Activated B cell treated with CpG ODN at 0.5 μM for 24 hours (primary cell): ENCODE measurements around the gene MYEOV. TPM values are rescaled to one million over a fixed set of nuclear protein-coding genes. Genes with fewer than 3 reads are reported as not detected.

Experiments used
- ATAC-seq: fragments of 200-7000 bp; cut with Tn5 transposase; one replicate; pipeline ENCODE4 v1.10.0; 2021; ENCODE audit warnings: low read depth, mild to moderate bottlenecking, moderate library complexity
- CTCF ChIA-PET: fragments of 350-600 bp; sonication (Branson Sonifier 250); formaldehyde crosslinking; loops from one replicate; lab custom pipeline; 2021; ENCODE audit warnings: antibody characterized with exemption; lab: Charles Lee
- POLR2A ChIA-PET: fragments of 350-600 bp; sonication (Branson Sonifier 250); formaldehyde crosslinking; loops from one replicate; lab custom pipeline; 2021; ENCODE audit warnings: antibody characterized with exemption; lab: Charles Lee
- DNase-seq: peaks from one replicate; pipeline ENCODE4 v3.0.0; 2022
- H3K27ac Mint-ChIP-seq: one replicate; pipeline ENCODE4 v1.8.0; 2020; ENCODE audit warnings: mixed read lengths
- H3K27me3 Mint-ChIP-seq: one replicate; pipeline ENCODE4 v1.8.0; 2021; ENCODE audit warnings: mixed read lengths
- H3K36me3 Mint-ChIP-seq: one replicate; pipeline ENCODE4 v1.8.0; 2021; ENCODE audit warnings: low read depth, mixed read lengths
- H3K4me1 Mint-ChIP-seq: one replicate; pipeline ENCODE4 v1.8.0; 2021; ENCODE audit warnings: mixed read lengths
- H3K4me3 Mint-ChIP-seq: one replicate; pipeline ENCODE4 v1.8.0; 2020; ENCODE audit warnings: mild to moderate bottlenecking, mixed read lengths
- H3K9me3 Mint-ChIP-seq: one replicate; pipeline ENCODE4 v1.8.0; 2020; ENCODE audit warnings: mixed read lengths
- intact Hi-C: fragments of 100-400 bp; cut with micrococcal nuclease; formaldehyde crosslinking; loops from one replicate; pipeline ENCODE4 v1.15.1; 2024
- total RNA-seq: library from RNA; stranded (reverse); gene quantifications from 2 replicates; pipeline ENCODE4 v1.2.3, GENCODE V29; 2022
- TF ChIP-seq, protein P1 (sequence below): fragments of 200-600 bp; IDR thresholded peaks from one replicate; pipeline ENCODE4 v1.8.0; 2022; ENCODE audit warnings: antibody characterized with exemption, mild to moderate bottlenecking

Gene MYEOV
- total RNA-seq, 1 donor from 2014 or later, result 0.62 TPM

DNA sequence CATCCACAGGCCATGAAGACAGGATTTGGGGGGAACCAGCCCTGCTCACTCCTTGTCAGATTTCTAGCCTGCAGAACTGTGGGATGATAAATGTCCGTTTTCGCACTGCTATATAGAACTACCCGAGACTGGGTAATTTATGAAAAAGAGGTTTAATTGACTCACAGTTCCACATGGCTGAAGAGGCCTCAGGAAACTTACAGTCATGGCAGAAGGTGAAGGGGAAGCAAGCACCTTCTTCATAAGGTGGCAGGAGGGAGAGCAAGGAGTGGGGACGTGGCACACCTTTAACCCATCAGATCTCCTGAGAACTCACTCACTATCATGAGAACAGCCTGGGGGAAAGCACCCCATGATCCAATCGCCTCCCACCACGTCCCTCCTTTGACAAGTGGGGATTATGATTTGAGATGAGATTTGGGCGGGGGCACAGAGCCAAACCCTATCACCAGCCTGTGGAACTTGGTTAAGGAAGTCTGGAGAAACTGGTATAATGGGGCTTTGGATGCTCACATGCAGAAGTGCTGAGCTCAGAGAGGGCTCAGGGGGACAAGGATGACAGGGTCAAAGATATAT lies 50.7 kb downstream of the MYEOV start:
- Mint-ChIP-seq H3K4me3 (no peak overlapping the region), H3K27me3 (no peaks in the 10 kb centered on the region), H3K4me1 (no peaks in the 10 kb centered on the region), H3K36me3 (peaks cover 1% of the 10 kb centered on the region), H3K9me3 (peaks cover 8% of the 10 kb centered on the region), H3K27ac (no peak overlapping the region)
- intact Hi-C loops, result no loop called here
- no peak for DNase-seq
- TF ChIP-seq, protein P1, sequence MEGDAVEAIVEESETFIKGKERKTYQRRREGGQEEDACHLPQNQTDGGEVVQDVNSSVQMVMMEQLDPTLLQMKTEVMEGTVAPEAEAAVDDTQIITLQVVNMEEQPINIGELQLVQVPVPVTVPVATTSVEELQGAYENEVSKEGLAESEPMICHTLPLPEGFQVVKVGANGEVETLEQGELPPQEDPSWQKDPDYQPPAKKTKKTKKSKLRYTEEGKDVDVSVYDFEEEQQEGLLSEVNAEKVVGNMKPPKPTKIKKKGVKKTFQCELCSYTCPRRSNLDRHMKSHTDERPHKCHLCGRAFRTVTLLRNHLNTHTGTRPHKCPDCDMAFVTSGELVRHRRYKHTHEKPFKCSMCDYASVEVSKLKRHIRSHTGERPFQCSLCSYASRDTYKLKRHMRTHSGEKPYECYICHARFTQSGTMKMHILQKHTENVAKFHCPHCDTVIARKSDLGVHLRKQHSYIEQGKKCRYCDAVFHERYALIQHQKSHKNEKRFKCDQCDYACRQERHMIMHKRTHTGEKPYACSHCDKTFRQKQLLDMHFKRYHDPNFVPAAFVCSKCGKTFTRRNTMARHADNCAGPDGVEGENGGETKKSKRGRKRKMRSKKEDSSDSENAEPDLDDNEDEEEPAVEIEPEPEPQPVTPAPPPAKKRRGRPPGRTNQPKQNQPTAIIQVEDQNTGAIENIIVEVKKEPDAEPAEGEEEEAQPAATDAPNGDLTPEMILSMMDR, result no peak
- CTCF ChIA-PET, result no interaction called here
- no peak for ATAC-seq
- POLR2A ChIA-PET, result no interaction called here

Other genes with a start within 250 kb of the MYEOV start
- 29.1 and 35.4 TPM in 2 replicates for gene TPCN2, start 245.2 kb upstream of the MYEOV start, total RNA-seq
- gene SMIM38, start 138.2 kb upstream of the MYEOV start, total RNA-seq, result 2.2 and 2.7 TPM in 2 replicates
- gene LINC01488, start 187.5 kb downstream of the MYEOV start, total RNA-seq, result not detected in 2 replicates